ENCODE data around the gene VEZT. TPM values are rescaled to one million over a fixed set of nuclear protein-coding genes. Genes with fewer than 3 reads are reported as not detected.

VEZT gene
- total and polyA plus RNA-seq, 9 of the 15 experiments (the other 6 are each of a cell fraction or from before 2014, with no cell fraction given) = 16.1 to 61.5 (median 32.6) TPM

GRCh38 chr12:95321516-95322246 lies 104.1 kb downstream of the VEZT start:
- H3K4me1 ChIP-seq (replicated peaks in 1 of 2; ENCODE audit: control insufficient read depth in 2 of 2, insufficient read depth in 2 of 2, low read length in 2 of 2) = 0 out of 5 replicates have a peak, but pooled peaks cover 0 to 2% of the 10 kb centered on the region in 2 experiments
- H3K9me1 ChIP-seq (ENCODE audit: control insufficient read depth, insufficient read depth, low read length) = no peaks in the 10 kb centered on the region
- DNase-seq (ENCODE audit: extremely low read depth in 1 of 4, low spot score in 3 of 4) (no peak), ATAC-seq (no peak), FAIRE-seq (no peak)
- H2AFZ ChIP-seq (ENCODE audit: low read depth, low read length) = no peak overlapping the region
- no peaks in the 10 kb centered on the region for H3K79me2 ChIP-seq (ENCODE audit: control insufficient read depth, insufficient read depth, low read length)
- in situ Hi-C loops (cut with MboI) = no loop called here
- no peak overlapping the region for H3K4me2 ChIP-seq (ENCODE audit: insufficient read depth, low read length)
- peaks cover 0 to 9% of the 10 kb centered on the region in 2 experiments; a peak in 1 of 5 replicates for H3K27me3 ChIP-seq (ENCODE audit: control insufficient read depth in 2 of 2, insufficient read depth in 2 of 2, low read length in 2 of 2)
- no peaks in the 10 kb centered on the region for H3K9me3 ChIP-seq (replicated peaks; ENCODE audit: control insufficient read depth, insufficient read depth, low read depth, low read length)
- no peak overlapping the region for H3K9ac ChIP-seq (ENCODE audit: insufficient read depth in 1 of 2, low read depth in 2 of 2, low read length in 2 of 2)
- CTCF ChIA-PET (ENCODE audit: low intra/inter-chr PET ratio) = no interaction called here
- no peaks in the 10 kb centered on the region for H3K36me3 ChIP-seq (ENCODE audit: control insufficient read depth, insufficient read depth, low read length)
- no TSS peak for BruUV-seq (replicated peaks)
- POLR2A ChIA-PET = interaction anchor here (0.6 kb wide), 1 partner anchor 245 kb away, joined by 3 read pairs; no protein-coding TSS in a partner anchor
- 14% methylated on average over 3 of the region's 3 CpGs for WGBS (ENCODE audit: insufficient coverage, low coverage, missing lambda C conversion rate)
- H3K27ac ChIP-seq (ENCODE audit: extremely low read depth, low read depth, low read length) = no peak overlapping the region
- no peaks in the 10 kb centered on the region for H4K20me1 ChIP-seq (replicated peaks; ENCODE audit: control insufficient read depth, insufficient read depth, low read length)
- no peak overlapping the region for H3K4me3 ChIP-seq
- intact Hi-C loops (cut with micrococcal nuclease) = no loop called here
- TF ChIP-seq CEBPB (tag; IDR thresholded peaks at IDR 0.05) (no peak), REST (IDR thresholded peaks at IDR 0.05; ENCODE audit: borderline replicate concordance) (no peak), REST (CRISPR knock-in tag; IDR thresholded peaks at IDR 0.05; ENCODE audit: low read depth) (no peak), CBX5 (IDR thresholded peaks at IDR 0.05; ENCODE audit: borderline replicate concordance, low read depth) (no peak), FOXM1 (IDR thresholded peaks at IDR 0.05; ENCODE audit: low read depth) (no peak), FOXM1 (CRISPR knock-in tag; IDR thresholded peaks at IDR 0.05; ENCODE audit: low read depth) (no peak), MEF2A (IDR thresholded peaks at IDR 0.05; ENCODE audit: control insufficient read depth, low read depth, low read length) (no peak), PBX2 (CRISPR knock-in tag; IDR thresholded peaks at IDR 0.05; ENCODE audit: low read depth) (no peak), PBX2 (tag; conservative IDR thresholded peaks at IDR 0.05; ENCODE audit: low read depth) (no peak), POLR2A (conservative IDR thresholded peaks at IDR 0.05) (no peak), ZNF408 (CRISPR knock-in tag; IDR thresholded peaks at IDR 0.05; ENCODE audit: low read depth) (no peak), PRPF4 (IDR thresholded peaks at IDR 0.05; ENCODE audit: insufficient read depth, low read depth, low read length, poor library complexity, severe bottlenecking) (no peak)

Data from K562 (cell line).